Liver (tissue), 9 donors: Measurements from ENCODE around the gene NRN1. TPM values are rescaled to one million over a fixed set of nuclear protein-coding genes. Genes with fewer than 3 reads are reported as not detected.
A peak's percentile ranks its signal among the peaks of the same experiment; 100 is the strongest.

Experiments used
- DNase-seq: peaks from one replicate; pipeline ENCODE4 v3.0.0-alpha.2; 2017; ENCODE audit warnings: low spot score
- H3K27ac ChIP-seq, 2 donors: one replicate each; pipeline ENCODE4 v1.7.0; 2013; ENCODE audit warnings: inconsistent platforms in 2 of 2, low read length in 2 of 2, control low read depth in 1 of 2, low read depth in 1 of 2, mild to moderate bottlenecking in 1 of 2
- H3K27me3 ChIP-seq, 4 donors: one replicate each; pipeline versions ENCODE4 v1.6.1 to v1.7.0; 2013; ENCODE audit warnings: low read length in 3 of 4, inconsistent platforms in 1 of 4, mild to moderate bottlenecking in 1 of 4, moderate library complexity in 1 of 4; ENCODE audit not compliant: control insufficient read depth in 4 of 4, insufficient read depth in 4 of 4
- H3K36me3 ChIP-seq, 4 donors: one replicate each; pipeline versions ENCODE4 v1.6.1 to v1.7.0; 2013; ENCODE audit warnings: low read length in 3 of 4, mild to moderate bottlenecking in 3 of 4, low read depth in 1 of 4, moderate library complexity in 1 of 4; ENCODE audit not compliant: control insufficient read depth in 4 of 4, insufficient read depth in 3 of 4
- H3K4me1 ChIP-seq, 4 donors: one replicate each; pipeline versions ENCODE4 v1.6.1 to v1.7.0; 2013; ENCODE audit warnings: low read length in 3 of 4, mild to moderate bottlenecking in 3 of 4, moderate library complexity in 1 of 4; ENCODE audit not compliant: control insufficient read depth in 4 of 4, insufficient read depth in 4 of 4
- H3K4me3 ChIP-seq, 3 donors: one replicate each; pipeline versions ENCODE4 v1.6.1 to v1.7.0; 2013; ENCODE audit warnings: low read length in 3 of 3, control low read depth in 1 of 3, low read depth in 1 of 3, mild to moderate bottlenecking in 1 of 3
- H3K9ac ChIP-seq, 2 donors: one replicate each; pipeline ENCODE4 v1.7.0; 2013; ENCODE audit warnings: low read length in 2 of 2, mild to moderate bottlenecking in 2 of 2, moderate library complexity in 2 of 2, control low read depth in 1 of 2, low read depth in 1 of 2
- H3K9me3 ChIP-seq, 4 donors: one replicate each; pipeline versions ENCODE4 v1.6.1 to v1.7.0; 2013; ENCODE audit warnings: low read length in 3 of 4; ENCODE audit not compliant: control insufficient read depth in 4 of 4
- CTCF ChIP-seq: fragments of 150-350 bp; IDR thresholded peaks from 2 replicates; pipeline ENCODE4 v1.5.1; 2017; ENCODE audit warnings: improper control_type of control experiment, low read depth, low read length; ENCODE audit not compliant: missing input control
- EGR1 ChIP-seq, 2 donors: IDR thresholded peaks; 2 replicates each; pipeline ENCODE4 v1.6.1; 2016 to 2018; ENCODE audit warnings: antibody characterized with exemption in 2 of 2, low read depth in 2 of 2
- FOXA1 ChIP-seq: IDR thresholded peaks from 2 replicates; pipeline ENCODE4 v1.6.1; 2016; ENCODE audit warnings: antibody characterized with exemption
- FOXA2 ChIP-seq: IDR thresholded peaks from 2 replicates; pipeline ENCODE4 v1.6.1; 2016; ENCODE audit warnings: antibody characterized with exemption
- HNF4A ChIP-seq, 2 donors: conservative IDR thresholded peaks; 2 replicates each; pipeline ENCODE4 v1.6.1; 2016; ENCODE audit warnings: antibody characterized with exemption in 2 of 2, mild to moderate bottlenecking in 2 of 2
- HNF4G ChIP-seq: IDR thresholded peaks from 2 replicates; pipeline ENCODE4 v1.6.1; 2016; ENCODE audit warnings: antibody characterized with exemption
- JUND ChIP-seq, 2 donors: IDR thresholded peaks; 2 replicates each; pipeline ENCODE4 v1.6.1; 2016; ENCODE audit warnings: antibody characterized with exemption in 2 of 2
- MAX ChIP-seq: IDR thresholded peaks from 2 replicates; pipeline ENCODE4 v1.6.1; 2016; ENCODE audit warnings: antibody characterized with exemption
- NR2F2 ChIP-seq: IDR thresholded peaks from 2 replicates; pipeline ENCODE4 v1.6.1; 2016; ENCODE audit warnings: antibody characterized with exemption
- RXRA ChIP-seq, 2 donors: IDR thresholded peaks; 2 replicates each; pipeline ENCODE4 v1.6.1; 2017 to 2018; ENCODE audit warnings: antibody characterized with exemption in 2 of 2, mild to moderate bottlenecking in 1 of 2
- SP1 ChIP-seq: IDR thresholded peaks from 2 replicates; pipeline ENCODE4 v1.6.1; 2018; ENCODE audit warnings: antibody characterized with exemption, mild to moderate bottlenecking
- TAF1 ChIP-seq: conservative IDR thresholded peaks from 2 replicates; pipeline ENCODE4 v1.6.1; 2016; ENCODE audit warnings: antibody characterized with exemption, mild to moderate bottlenecking
- ZBTB33 ChIP-seq: IDR thresholded peaks from 2 replicates; pipeline ENCODE4 v1.6.1; 2016; ENCODE audit warnings: antibody characterized with exemption
- WGBS: extraction: QIAGEN DNeasy Blood & Tissue Kit; methylation state at CpG from one replicate; pipeline ENCODE4 v1.1.7; 2013; 5-methylcytosine and 5-hydroxymethylcytosine counted together
- polyA plus RNA-seq, 2 donors: library from polyadenylated mRNA; stranded (reverse) in 1 of 2; unstranded in 1 of 2; fragments of 200-250 nt in 1 of 2; fragments of >200 nt in 1 of 2; fragmentation: Nextera tagmentation in 1 of 2; extraction: Ambion mirVana in 1 of 2; gene quantifications; one replicate each; pipeline versions ENCODE4 v1.2.1 to v1.2.3, GENCODE V29; 2013 to 2015
- total RNA-seq, 2 donors: library from RNA; depleted of rRNA; stranded (reverse); fragments of >200 nt; gene quantifications; one replicate each; pipeline ENCODE4 v1.2.3, GENCODE V29; 2014
- donor health status: healthy.
- donor health status: healthy.
- donor health status: healthy.
- donor health status: healthy.
- donor health status: healthy.

NRN1 gene
- total and polyA plus RNA-seq, 4 donors: 1.2 to 2.9 (median 1.6) TPM

GRCh38 chr6:5998711-5999687 is 7.7 kb downstream of the NRN1 start:
- peaks cover 0 to 5% (median 0%) of the 10 kb centered on the region in 4 donors for H3K9me3 ChIP-seq
- no peak overlapping the region for H3K27ac ChIP-seq
- no peaks in the 10 kb centered on the region for H3K36me3 ChIP-seq
- peaks cover 0 to 31% (median 21%) of the 10 kb centered on the region in 4 donors for H3K27me3 ChIP-seq
- H3K4me1 ChIP-seq: peaks cover 12 to 39% (median 24%) of the 10 kb centered on the region in 4 donors
- no peak for DNase-seq
- H3K4me3 ChIP-seq: peak overlapping the region in 1 of 3 donors; percentile 23
- TF ChIP-seq HNF4A (conservative IDR thresholded peaks at IDR 0.05) (no peak), NR2F2 (no peak), HNF4G (no peak), FOXA2 (no peak), RXRA (IDR thresholded peaks at IDR 0.05) (no peak), EGR1 (IDR thresholded peaks at IDR 0.05; ENCODE audit: low read depth in 2 of 2) (no peak), TAF1 (no peak)
- 6% methylated on average over 60 of the region's 60 CpGs for WGBS
- H3K9ac ChIP-seq: no peak overlapping the region

- no peak overlapping the region for H3K4me3 ChIP-seq
- H3K36me3 ChIP-seq: no peaks in the 10 kb centered on the region
- no peak overlapping the region for H3K9ac ChIP-seq
- TF ChIP-seq SP1 (no peak), RXRA (IDR thresholded peaks at IDR 0.05) (no peak), HNF4A (conservative IDR thresholded peaks at IDR 0.05) (no peak)
- peaks cover 12 to 31% (median 20%) of the 10 kb centered on the region in 4 donors for H3K4me1 ChIP-seq
- DNase-seq: no peak
- no peak overlapping the region for H3K27ac ChIP-seq
- peaks cover 0 to 37% (median 21%) of the 10 kb centered on the region in 4 donors for H3K27me3 ChIP-seq
- 27% methylated on average over 9 of the region's 9 CpGs for WGBS
- no peaks in the 10 kb centered on the region for H3K9me3 ChIP-seq
These were observed 8.5 kb downstream of the NRN1 start for GRCh38 chr6:5998236-5998635.

- H3K4me3 ChIP-seq: peak overlapping the region; percentile 32 to 67 (median 41)
- H3K4me1 ChIP-seq: peaks cover 10 to 31% (median 17%) of the 10 kb centered on the region in 4 donors
These were observed 9.2 kb downstream of the NRN1 start for GRCh38 chr6:5997420-5997987.

More at GRCh38 chr6:5997420-5997987, 9.2 kb downstream of the NRN1 start:
- H3K9ac ChIP-seq: peak overlapping the region in 1 of 2 donors; percentile 36
- peaks cover 0 to 3% (median 0%) of the 10 kb centered on the region in 4 donors for H3K9me3 ChIP-seq
- 11% methylated on average over 22 of the region's 22 CpGs for WGBS
- no peak for TF ChIP-seq FOXA1
- no peak for TF ChIP-seq ZBTB33
- TF ChIP-seq NR2F2: no peak
- TF ChIP-seq CTCF: no peak
- no peak for TF ChIP-seq MAX
- TF ChIP-seq RXRA (IDR thresholded peaks at IDR 0.05): no peak
- no peak for TF ChIP-seq EGR1 (IDR thresholded peaks at IDR 0.05; ENCODE audit: low read depth in 2 of 2)
- no peak for TF ChIP-seq JUND (IDR thresholded peaks at IDR 0.05)
- H3K27ac ChIP-seq: peak overlapping the region; percentile 38 to 53
- peaks cover 0 to 37% (median 16%) of the 10 kb centered on the region in 4 donors for H3K27me3 ChIP-seq
- DNase-seq: no peak
- no peaks in the 10 kb centered on the region for H3K36me3 ChIP-seq
